Measurements from ENCODE around the gene PLEKHH2. TPM values are rescaled to one million over a fixed set of nuclear protein-coding genes. Genes with fewer than 3 reads are reported as not detected.

Gene PLEKHH2
- polyA plus RNA-seq (2013): 0.31 and 0.38 TPM in 2 replicates

GRCh38 chr2:43637030-43637803 lies at the start of gene PLEKHH2:
PLEKHH2 (plus strand) TSS chr2:43637260; CDS start chr2:43644674, 7,414 bp downstream.
- Histone ChIP-seq H4K12ac (ENCODE audit: low read depth, low read length) (no peak within 1 kb of the TSS), H3K79me1 (ENCODE audit: low read length) (no peaks in the 10 kb centered on the region), H3K27ac (ENCODE audit: low read depth, low read length) (no peak within 1 kb of the TSS), H3K79me2 (ENCODE audit: control insufficient read depth, insufficient read depth, low read length, poor library complexity) (no peaks in the 10 kb centered on the region), H2AK5ac (ENCODE audit: low read length) (no peak within 1 kb of the TSS), H3K4me2 (ENCODE audit: low read length) (peak within 1 kb of the TSS; percentile 96), H4K91ac (ENCODE audit: low read depth, low read length) (no peak within 1 kb of the TSS), H3K4ac (ENCODE audit: low read depth, low read length) (no peak within 1 kb of the TSS), H2BK12ac (ENCODE audit: low read length) (no peak within 1 kb of the TSS), H3K4me3 (ENCODE audit: low read depth, low read length) (peak within 1 kb of the TSS; percentile 77), H2AFZ (ENCODE audit: insufficient read depth, low read length, poor library complexity) (peak within 1 kb of the TSS; percentile 86), H3K23ac (ENCODE audit: low read length) (no peak within 1 kb of the TSS), H3K18ac (ENCODE audit: low read length) (no peak within 1 kb of the TSS), H2BK5ac (ENCODE audit: low read depth, low read length, poor library complexity) (no peak within 1 kb of the TSS), H4K8ac (ENCODE audit: low read depth, low read length) (no peak within 1 kb of the TSS), H3K14ac (ENCODE audit: low read length) (no peak within 1 kb of the TSS), H3K36me3 (ENCODE audit: control insufficient read depth in 1 of 2, insufficient read depth in 2 of 2, low read length in 2 of 2) (no peaks in the 10 kb centered on the region), H2BK120ac (ENCODE audit: insufficient read depth, low read length, poor library complexity) (no peak within 1 kb of the TSS), H3K9ac (ENCODE audit: low read length) (no peak within 1 kb of the TSS), H3K9me3 (ENCODE audit: insufficient read depth, low read depth, low read length) (no peaks in the 10 kb centered on the region), H3K4me1 (ENCODE audit: control insufficient read depth in 1 of 2, insufficient read depth in 2 of 2, low read length in 2 of 2) (peaks cover 0 to 5% of the 10 kb centered on the region in 2 experiments), H3K27me3 (ENCODE audit: insufficient read depth, low read length) (no peaks in the 10 kb centered on the region)
- no CpG with 5 or more reads among the region's 75 CpGs for WGBS (ENCODE audit: extremely low coverage, insufficient coverage, insufficient read length)
- peak; percentile 52 to 73 for DNase-seq

- Histone ChIP-seq H2BK5ac (ENCODE audit: low read depth, low read length, poor library complexity) (no peak overlapping the region), H3K23ac (ENCODE audit: low read length) (no peak overlapping the region), H3K14ac (ENCODE audit: low read length) (no peak overlapping the region)
These were observed 44.6 kb upstream of the PLEKHH2 start for GRCh38 chr2:43592443-43592842.

GRCh38 chr2:43593254-43593653 lies 43.8 kb upstream of the PLEKHH2 start:
- Histone ChIP-seq H2AK5ac (ENCODE audit: low read length) (no peak overlapping the region), H3K4me1 (ENCODE audit: control insufficient read depth in 1 of 2, insufficient read depth in 2 of 2, low read length in 2 of 2) (peaks cover 0 to 6% of the 10 kb centered on the region in 2 experiments), H3K4me2 (ENCODE audit: low read length) (no peak overlapping the region), H3K9ac (ENCODE audit: low read length) (no peak overlapping the region), H3K9me3 (ENCODE audit: insufficient read depth, low read depth, low read length) (no peaks in the 10 kb centered on the region), H3K4ac (ENCODE audit: low read depth, low read length) (no peak overlapping the region), H2AFZ (ENCODE audit: insufficient read depth, low read length, poor library complexity) (no peak overlapping the region), H4K12ac (ENCODE audit: low read depth, low read length) (no peak overlapping the region), H3K79me2 (ENCODE audit: control insufficient read depth, insufficient read depth, low read length, poor library complexity) (peaks cover 3% of the 10 kb centered on the region), H3K27me3 (ENCODE audit: insufficient read depth, low read length) (no peaks in the 10 kb centered on the region), H3K4me3 (ENCODE audit: low read depth, low read length) (no peak overlapping the region), H2BK12ac (ENCODE audit: low read length) (no peak overlapping the region), H2BK5ac (ENCODE audit: low read depth, low read length, poor library complexity) (no peak overlapping the region), H3K18ac (ENCODE audit: low read length) (no peak overlapping the region), H3K27ac (ENCODE audit: low read depth, low read length) (no peak overlapping the region), H4K8ac (ENCODE audit: low read depth, low read length) (no peak overlapping the region), H3K79me1 (ENCODE audit: low read length) (peaks cover 7% of the 10 kb centered on the region), H3K23ac (ENCODE audit: low read length) (no peak overlapping the region), H2BK120ac (ENCODE audit: insufficient read depth, low read length, poor library complexity) (no peak overlapping the region), H3K36me3 (ENCODE audit: control insufficient read depth in 1 of 2, insufficient read depth in 2 of 2, low read length in 2 of 2) (peaks cover 3 to 7% of the 10 kb centered on the region in 2 experiments), H3K14ac (ENCODE audit: low read length) (no peak overlapping the region), H4K91ac (ENCODE audit: low read depth, low read length) (no peak overlapping the region)
- no peak for DNase-seq
- no CpG with 5 or more reads among the region's 3 CpGs for WGBS (ENCODE audit: extremely low coverage, insufficient coverage, insufficient read length)

More at GRCh38 chr2:43592443-43592842, 44.6 kb upstream of the PLEKHH2 start:
- no peak for DNase-seq
- H3K9me3 ChIP-seq (ENCODE audit: insufficient read depth, low read depth, low read length): no peaks in the 10 kb centered on the region
- H3K4me3 ChIP-seq (ENCODE audit: low read depth, low read length): no peak overlapping the region
- H4K12ac ChIP-seq (ENCODE audit: low read depth, low read length): no peak overlapping the region
- H3K4ac ChIP-seq (ENCODE audit: low read depth, low read length): no peak overlapping the region
- H3K27ac ChIP-seq (ENCODE audit: low read depth, low read length): no peak overlapping the region
- H4K91ac ChIP-seq (ENCODE audit: low read depth, low read length): no peak overlapping the region
- H3K4me1 ChIP-seq (ENCODE audit: control insufficient read depth in 1 of 2, insufficient read depth in 2 of 2, low read length in 2 of 2): peaks cover 0 to 6% of the 10 kb centered on the region in 2 experiments
- no peak overlapping the region for H2AK5ac ChIP-seq (ENCODE audit: low read length)
- H2AFZ ChIP-seq (ENCODE audit: insufficient read depth, low read length, poor library complexity): no peak overlapping the region
- no peaks in the 10 kb centered on the region for H3K27me3 ChIP-seq (ENCODE audit: insufficient read depth, low read length)
- no peak overlapping the region for H2BK12ac ChIP-seq (ENCODE audit: low read length)
- H3K4me2 ChIP-seq (ENCODE audit: low read length): no peak overlapping the region
- no peak overlapping the region for H4K8ac ChIP-seq (ENCODE audit: low read depth, low read length)
- H3K36me3 ChIP-seq (ENCODE audit: control insufficient read depth in 1 of 2, insufficient read depth in 2 of 2, low read length in 2 of 2): peaks cover 3 to 7% of the 10 kb centered on the region in 2 experiments
- no peak overlapping the region for H3K9ac ChIP-seq (ENCODE audit: low read length)
- peaks cover 3% of the 10 kb centered on the region for H3K79me2 ChIP-seq (ENCODE audit: control insufficient read depth, insufficient read depth, low read length, poor library complexity)
- peaks cover 7% of the 10 kb centered on the region for H3K79me1 ChIP-seq (ENCODE audit: low read length)
- no peak overlapping the region for H2BK120ac ChIP-seq (ENCODE audit: insufficient read depth, low read length, poor library complexity)
- no peak overlapping the region for H3K18ac ChIP-seq (ENCODE audit: low read length)

GRCh38 chr2:43594875-43595274 lies 42.2 kb upstream of the PLEKHH2 start:
- no peak for DNase-seq
- H3K23ac ChIP-seq (ENCODE audit: low read length): no peak overlapping the region
- no peaks in the 10 kb centered on the region for H3K27me3 ChIP-seq (ENCODE audit: insufficient read depth, low read length)
- WGBS (ENCODE audit: extremely low coverage, insufficient coverage, insufficient read length): 100% methylated on average over 2 of the region's 3 CpGs
- H3K4ac ChIP-seq (ENCODE audit: low read depth, low read length): no peak overlapping the region
- peaks cover 3 to 7% of the 10 kb centered on the region in 2 experiments for H3K36me3 ChIP-seq (ENCODE audit: control insufficient read depth in 1 of 2, insufficient read depth in 2 of 2, low read length in 2 of 2)
- H4K8ac ChIP-seq (ENCODE audit: low read depth, low read length): no peak overlapping the region
- no peak overlapping the region for H3K18ac ChIP-seq (ENCODE audit: low read length)
- H3K27ac ChIP-seq (ENCODE audit: low read depth, low read length): no peak overlapping the region
- no peak overlapping the region for H3K9ac ChIP-seq (ENCODE audit: low read length)
- H2AFZ ChIP-seq (ENCODE audit: insufficient read depth, low read length, poor library complexity): no peak overlapping the region
- H3K79me1 ChIP-seq (ENCODE audit: low read length): peaks cover 7% of the 10 kb centered on the region
- H2AK5ac ChIP-seq (ENCODE audit: low read length): no peak overlapping the region
- peaks cover 0 to 6% of the 10 kb centered on the region in 2 experiments for H3K4me1 ChIP-seq (ENCODE audit: control insufficient read depth in 1 of 2, insufficient read depth in 2 of 2, low read length in 2 of 2)
- H4K91ac ChIP-seq (ENCODE audit: low read depth, low read length): no peak overlapping the region
- no peak overlapping the region for H4K12ac ChIP-seq (ENCODE audit: low read depth, low read length)
- peaks cover 3% of the 10 kb centered on the region for H3K79me2 ChIP-seq (ENCODE audit: control insufficient read depth, insufficient read depth, low read length, poor library complexity)
- no peak overlapping the region for H3K14ac ChIP-seq (ENCODE audit: low read length)
- H3K4me2 ChIP-seq (ENCODE audit: low read length): peak overlapping the region; percentile 99
- H2BK120ac ChIP-seq (ENCODE audit: insufficient read depth, low read length, poor library complexity): no peak overlapping the region
- no peak overlapping the region for H2BK12ac ChIP-seq (ENCODE audit: low read length)
- H3K9me3 ChIP-seq (ENCODE audit: insufficient read depth, low read depth, low read length): no peaks in the 10 kb centered on the region
- H2BK5ac ChIP-seq (ENCODE audit: low read depth, low read length, poor library complexity): no peak overlapping the region
- H3K4me3 ChIP-seq (ENCODE audit: low read depth, low read length): no peak overlapping the region

Measured in trophoblast cell (in vitro differentiated cells and primary cell).